GM23338 (cell line): ENCODE results near the gene IL31. TPM values are rescaled to one million over a fixed set of nuclear protein-coding genes. Genes with fewer than 3 reads are reported as not detected.

ENCODE experiments used
- ATAC-seq: fragments of 200-7000 bp; cut with Tn5 transposase; 3 replicates; pipeline ENCODE4 v1.9.1; 2020
- DNase-seq: peaks from one replicate; pipeline ENCODE4 v3.0.0-alpha.2; 2015; ENCODE audit warnings: low spot score
- H2AFZ ChIP-seq: fragments of 200-600 bp; sonication (generic); 2 replicates; pipeline ENCODE4 v1.8.0; 2016; ENCODE audit warnings: antibody characterized with exemption, mild to moderate bottlenecking, moderate library complexity
- H3F3A ChIP-seq: fragments of 200-600 bp; sonication (generic); replicated peaks from 2 replicates; pipeline ENCODE4 v1.8.0; 2017; ENCODE audit warnings: antibody characterized with exemption, mixed run types, low read depth
- H3K27ac ChIP-seq: fragments of 200-600 bp; sonication (generic); 2 replicates; pipeline ENCODE4 v1.6.1; 2016; ENCODE audit warnings: low read depth
- H3K27me3 ChIP-seq: fragments of 200-600 bp; sonication (generic); 2 replicates; pipeline ENCODE4 v1.8.0; 2016; ENCODE audit warnings: mild to moderate bottlenecking, mixed run types, moderate library complexity; ENCODE audit not compliant: insufficient read depth
- H3K36me3 ChIP-seq: fragments of 200-600 bp; sonication (generic); 2 replicates; pipeline ENCODE4 v1.8.0; 2016; ENCODE audit warnings: mild to moderate bottlenecking; ENCODE audit not compliant: insufficient read depth
- H3K4me1 ChIP-seq: fragments of 200-600 bp; sonication (generic); 2 replicates; pipeline ENCODE4 v1.8.0; 2016; ENCODE audit warnings: mild to moderate bottlenecking, moderate library complexity; ENCODE audit not compliant: insufficient read depth
- H3K4me2 ChIP-seq: fragments of 200-600 bp; sonication (generic); 2 replicates; pipeline ENCODE4 v1.7.1; 2017; ENCODE audit warnings: mixed run types
- H3K4me3 ChIP-seq: fragments of 200-600 bp; sonication (generic); 2 replicates; pipeline ENCODE4 v1.6.1; 2016; ENCODE audit warnings: mixed run types
- H3K79me2 ChIP-seq: fragments of 200-600 bp; sonication (generic); replicated peaks from 2 replicates; pipeline ENCODE4 v1.8.0; 2017; ENCODE audit warnings: mild to moderate bottlenecking; ENCODE audit not compliant: insufficient read depth
- H3K9me2 ChIP-seq: fragments of 200-600 bp; sonication (generic); 2 replicates; pipeline ENCODE4 v1.8.0; 2017; ENCODE audit not compliant: insufficient read depth
- H4K20me1 ChIP-seq: fragments of 200-600 bp; sonication (generic); replicated peaks from 2 replicates; pipeline ENCODE4 v1.8.0; 2017; ENCODE audit warnings: mild to moderate bottlenecking; ENCODE audit not compliant: insufficient read depth
- H3K27ac Mint-ChIP-seq: 2 replicates; pipeline ENCODE4 v1.8.0; 2020; ENCODE audit warnings: inconsistent platforms, mild to moderate bottlenecking, moderate library complexity, mixed read lengths
- H3K27me3 Mint-ChIP-seq: 3 replicates; pipeline ENCODE4 v1.8.0; 2022; ENCODE audit warnings: low read depth, mild to moderate bottlenecking, moderate library complexity, mixed read lengths, inconsistent platforms; ENCODE audit not compliant: insufficient read depth, poor library complexity
- H3K36me3 Mint-ChIP-seq: 3 replicates; pipeline ENCODE4 v1.8.0; 2021; ENCODE audit warnings: low read depth, mild to moderate bottlenecking, inconsistent platforms, moderate library complexity, mixed read lengths
- H3K4me1 Mint-ChIP-seq: 3 replicates; pipeline ENCODE4 v1.8.0; 2020; ENCODE audit warnings: mild to moderate bottlenecking, inconsistent platforms, mixed read lengths
- H3K4me3 Mint-ChIP-seq: 3 replicates; pipeline ENCODE4 v1.8.0; 2021; ENCODE audit warnings: moderate library complexity, mild to moderate bottlenecking, inconsistent platforms, mixed read lengths
- H3K9me3 Mint-ChIP-seq: 3 replicates; pipeline ENCODE4 v1.8.0; 2020; ENCODE audit warnings: moderate library complexity, mild to moderate bottlenecking, inconsistent platforms, mixed read lengths
- CREB1 ChIP-seq: fragments of 250-450 bp; sonication (Bioruptor Pico); IDR thresholded peaks from 2 replicates; pipeline ENCODE4 v1.5.0; 2020; ENCODE audit warnings: low read depth, mild to moderate bottlenecking, moderate library complexity
- EZH2 ChIP-seq: fragments of 200-600 bp; sonication (generic); IDR thresholded peaks from one replicate; pipeline ENCODE4 v1.8.0; 2017; ENCODE audit warnings: antibody characterized with exemption, mild to moderate bottlenecking, low read depth; ENCODE audit not compliant: unreplicated experiment
- EZH2phosphoT487 ChIP-seq: fragments of 200-600 bp; sonication (generic); IDR thresholded peaks from one replicate; pipeline ENCODE4 v1.8.1; 2018; ENCODE audit warnings: antibody characterized with exemption; ENCODE audit not compliant: unreplicated experiment
- JUNB ChIP-seq: IDR thresholded peaks from one replicate; pipeline ENCODE4 v1.6.1; 2016; ENCODE audit warnings: antibody characterized with exemption; ENCODE audit not compliant: unreplicated experiment
- NANOG ChIP-seq: IDR thresholded peaks from 2 replicates; pipeline ENCODE4 v1.6.1; 2016; ENCODE audit warnings: antibody characterized with exemption, borderline replicate concordance
- POLR2AphosphoS5 ChIP-seq: IDR thresholded peaks from 2 replicates; pipeline ENCODE4 v1.6.1; 2016; ENCODE audit warnings: antibody characterized with exemption, low read depth
- STAT1 ChIP-seq: IDR thresholded peaks from one replicate; pipeline ENCODE4 v1.6.1; 2016; ENCODE audit warnings: antibody characterized with exemption; ENCODE audit not compliant: unreplicated experiment
- ZNF114 ChIP-seq: fragments of 250-450 bp; sonication (Bioruptor Pico); IDR thresholded peaks from 2 replicates; pipeline ENCODE4 v1.5.0; 2020; ENCODE audit warnings: mild to moderate bottlenecking, moderate library complexity
- ZNF331 ChIP-seq: fragments of 250-450 bp; sonication (Bioruptor Pico); IDR thresholded peaks from 2 replicates; pipeline ENCODE4 v1.5.0; 2020; ENCODE audit warnings: low read depth, mild to moderate bottlenecking, moderate library complexity
- polyA plus RNA-seq: library from polyadenylated mRNA; unstranded; fragments of >200 nt; fragmentation: Nextera tagmentation; extraction: Ambion mirVana; gene quantifications from 2 replicates; pipeline ENCODE4 v1.2.1, GENCODE V29; 2016
- total RNA-seq: library from RNA; depleted of rRNA; stranded (reverse); fragments of >200 nt; shearing (Covaris generic); gene quantifications from 2 replicates; pipeline ENCODE4 v1.2.3, GENCODE V29; 2014
- TF ChIP-seq, protein P1 (sequence below): IDR thresholded peaks from 2 replicates; pipeline ENCODE4 v1.6.1; 2016; ENCODE audit warnings: antibody characterized with exemption
- TF ChIP-seq, protein P2 (sequence below): fragments of 250-450 bp; sonication (Bioruptor Pico); IDR thresholded peaks from 2 replicates; pipeline ENCODE4 v1.5.0; 2020; ENCODE audit warnings: mild to moderate bottlenecking, moderate library complexity
- TF ChIP-seq, protein P3 (sequence below): IDR thresholded peaks from one replicate; pipeline ENCODE4 v1.6.1; 2018; ENCODE audit warnings: antibody characterized with exemption; ENCODE audit not compliant: unreplicated experiment
- TF ChIP-seq, protein P4 (sequence below), 2 experiments: fragments of 200-600 bp in 1 of 2; sonication (generic) in 1 of 2; conservative IDR thresholded peaks; 2 replicates each; pipeline versions ENCODE4 v1.5.1 to v1.6.1; 2016 to 2017; ENCODE audit warnings: antibody characterized with exemption in 2 of 2, low read depth in 2 of 2, mild to moderate bottlenecking in 2 of 2, moderate library complexity in 1 of 2

Gene IL31
- total and polyA plus RNA-seq, 2 experiments from 2014 or later = not detected

DNA sequence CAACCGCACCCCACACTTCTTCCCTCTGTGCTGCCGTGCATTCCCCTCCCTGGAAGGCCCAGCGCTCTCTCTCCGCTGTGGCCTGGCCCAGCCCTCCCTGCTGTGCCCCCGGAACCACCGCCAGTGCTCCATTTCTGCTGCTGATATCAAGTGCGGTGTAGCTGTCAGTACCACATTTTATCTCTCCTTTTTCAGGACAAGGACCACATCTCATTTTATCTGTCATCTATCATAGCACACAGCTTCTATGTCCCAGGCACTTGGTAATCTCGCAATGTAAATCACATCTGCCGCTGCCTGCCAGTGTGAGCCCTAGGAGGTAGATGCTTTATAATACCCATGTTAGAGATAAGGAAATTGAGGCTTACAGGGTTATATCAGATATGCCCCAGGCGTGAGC, 18.3 kb downstream of the IL31 start:
- DNase-seq = no peak
- Histone ChIP-seq H3K4me1 (no peaks in the 10 kb centered on the region), H3K27ac (no peak overlapping the region), H3K4me2 (no peak overlapping the region), H3K9me2 (no peaks in the 10 kb centered on the region), H3K4me3 (no peak overlapping the region), H3F3A (no peaks in the 10 kb centered on the region), H4K20me1 (no peaks in the 10 kb centered on the region), H3K36me3 (no peaks in the 10 kb centered on the region), H3K27me3 (no peaks in the 10 kb centered on the region), H2AFZ (peak overlapping the region; percentile 32), H3K79me2 (no peaks in the 10 kb centered on the region)
- no peaks in the 10 kb centered on the region for H3K36me3 Mint-ChIP-seq
- H3K4me1 Mint-ChIP-seq = peaks cover 6% of the 10 kb centered on the region; the same call in 2 of the 3 replicates
- H3K4me3 Mint-ChIP-seq = no peak overlapping the region
- TF ChIP-seq, protein P1, sequence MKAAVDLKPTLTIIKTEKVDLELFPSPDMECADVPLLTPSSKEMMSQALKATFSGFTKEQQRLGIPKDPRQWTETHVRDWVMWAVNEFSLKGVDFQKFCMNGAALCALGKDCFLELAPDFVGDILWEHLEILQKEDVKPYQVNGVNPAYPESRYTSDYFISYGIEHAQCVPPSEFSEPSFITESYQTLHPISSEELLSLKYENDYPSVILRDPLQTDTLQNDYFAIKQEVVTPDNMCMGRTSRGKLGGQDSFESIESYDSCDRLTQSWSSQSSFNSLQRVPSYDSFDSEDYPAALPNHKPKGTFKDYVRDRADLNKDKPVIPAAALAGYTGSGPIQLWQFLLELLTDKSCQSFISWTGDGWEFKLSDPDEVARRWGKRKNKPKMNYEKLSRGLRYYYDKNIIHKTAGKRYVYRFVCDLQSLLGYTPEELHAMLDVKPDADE = no peak
- TF ChIP-seq, protein P2, sequence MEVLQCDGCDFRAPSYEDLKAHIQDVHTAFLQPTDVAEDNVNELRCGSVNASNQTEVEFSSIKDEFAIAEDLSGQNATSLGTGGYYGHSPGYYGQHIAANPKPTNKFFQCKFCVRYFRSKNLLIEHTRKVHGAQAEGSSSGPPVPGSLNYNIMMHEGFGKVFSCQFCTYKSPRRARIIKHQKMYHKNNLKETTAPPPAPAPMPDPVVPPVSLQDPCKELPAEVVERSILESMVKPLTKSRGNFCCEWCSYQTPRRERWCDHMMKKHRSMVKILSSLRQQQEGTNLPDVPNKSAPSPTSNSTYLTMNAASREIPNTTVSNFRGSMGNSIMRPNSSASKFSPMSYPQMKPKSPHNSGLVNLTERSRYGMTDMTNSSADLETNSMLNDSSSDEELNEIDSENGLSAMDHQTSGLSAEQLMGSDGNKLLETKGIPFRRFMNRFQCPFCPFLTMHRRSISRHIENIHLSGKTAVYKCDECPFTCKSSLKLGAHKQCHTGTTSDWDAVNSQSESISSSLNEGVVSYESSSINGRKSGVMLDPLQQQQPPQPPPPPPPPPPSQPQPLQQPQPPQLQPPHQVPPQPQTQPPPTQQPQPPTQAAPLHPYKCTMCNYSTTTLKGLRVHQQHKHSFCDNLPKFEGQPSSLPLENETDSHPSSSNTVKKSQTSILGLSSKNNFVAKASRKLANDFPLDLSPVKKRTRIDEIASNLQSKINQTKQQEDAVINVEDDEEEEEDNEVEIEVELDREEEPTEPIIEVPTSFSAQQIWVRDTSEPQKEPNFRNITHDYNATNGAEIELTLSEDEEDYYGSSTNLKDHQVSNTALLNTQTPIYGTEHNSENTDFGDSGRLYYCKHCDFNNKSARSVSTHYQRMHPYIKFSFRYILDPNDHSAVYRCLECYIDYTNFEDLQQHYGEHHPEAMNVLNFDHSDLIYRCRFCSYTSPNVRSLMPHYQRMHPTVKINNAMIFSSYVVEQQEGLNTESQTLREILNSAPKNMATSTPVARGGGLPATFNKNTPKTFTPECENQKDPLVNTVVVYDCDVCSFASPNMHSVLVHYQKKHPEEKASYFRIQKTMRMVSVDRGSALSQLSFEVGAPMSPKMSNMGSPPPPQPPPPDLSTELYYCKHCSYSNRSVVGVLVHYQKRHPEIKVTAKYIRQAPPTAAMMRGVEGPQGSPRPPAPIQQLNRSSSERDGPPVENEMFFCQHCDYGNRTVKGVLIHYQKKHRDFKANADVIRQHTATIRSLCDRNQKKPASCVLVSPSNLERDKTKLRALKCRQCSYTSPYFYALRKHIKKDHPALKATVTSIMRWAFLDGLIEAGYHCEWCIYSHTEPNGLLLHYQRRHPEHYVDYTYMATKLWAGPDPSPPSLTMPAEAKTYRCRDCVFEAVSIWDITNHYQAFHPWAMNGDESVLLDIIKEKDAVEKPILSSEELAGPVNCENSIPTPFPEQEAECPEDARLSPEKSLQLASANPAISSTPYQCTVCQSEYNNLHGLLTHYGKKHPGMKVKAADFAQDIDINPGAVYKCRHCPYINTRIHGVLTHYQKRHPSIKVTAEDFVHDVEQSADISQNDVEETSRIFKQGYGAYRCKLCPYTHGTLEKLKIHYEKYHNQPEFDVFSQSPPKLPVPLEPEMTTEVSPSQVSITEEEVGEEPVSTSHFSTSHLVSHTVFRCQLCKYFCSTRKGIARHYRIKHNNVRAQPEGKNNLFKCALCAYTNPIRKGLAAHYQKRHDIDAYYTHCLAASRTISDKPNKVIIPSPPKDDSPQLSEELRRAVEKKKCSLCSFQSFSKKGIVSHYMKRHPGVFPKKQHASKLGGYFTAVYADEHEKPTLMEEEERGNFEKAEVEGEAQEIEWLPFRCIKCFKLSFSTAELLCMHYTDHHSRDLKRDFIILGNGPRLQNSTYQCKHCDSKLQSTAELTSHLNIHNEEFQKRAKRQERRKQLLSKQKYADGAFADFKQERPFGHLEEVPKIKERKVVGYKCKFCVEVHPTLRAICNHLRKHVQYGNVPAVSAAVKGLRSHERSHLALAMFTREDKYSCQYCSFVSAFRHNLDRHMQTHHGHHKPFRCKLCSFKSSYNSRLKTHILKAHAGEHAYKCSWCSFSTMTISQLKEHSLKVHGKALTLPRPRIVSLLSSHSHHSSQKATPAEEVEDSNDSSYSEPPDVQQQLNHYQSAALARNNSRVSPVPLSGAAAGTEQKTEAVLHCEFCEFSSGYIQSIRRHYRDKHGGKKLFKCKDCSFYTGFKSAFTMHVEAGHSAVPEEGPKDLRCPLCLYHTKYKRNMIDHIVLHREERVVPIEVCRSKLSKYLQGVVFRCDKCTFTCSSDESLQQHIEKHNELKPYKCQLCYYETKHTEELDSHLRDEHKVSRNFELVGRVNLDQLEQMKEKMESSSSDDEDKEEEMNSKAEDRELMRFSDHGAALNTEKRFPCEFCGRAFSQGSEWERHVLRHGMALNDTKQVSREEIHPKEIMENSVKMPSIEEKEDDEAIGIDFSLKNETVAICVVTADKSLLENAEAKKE = no peak
- TF ChIP-seq EZH2phosphoT487 (no peak), POLR2AphosphoS5 (no peak), STAT1 (no peak), NANOG (no peak), JUNB (no peak), ZNF331 (CRISPR knock-in tag) (no peak), CREB1 (no peak), EZH2 (no peak), ZNF114 (no peak)
- TF ChIP-seq, protein P3, sequence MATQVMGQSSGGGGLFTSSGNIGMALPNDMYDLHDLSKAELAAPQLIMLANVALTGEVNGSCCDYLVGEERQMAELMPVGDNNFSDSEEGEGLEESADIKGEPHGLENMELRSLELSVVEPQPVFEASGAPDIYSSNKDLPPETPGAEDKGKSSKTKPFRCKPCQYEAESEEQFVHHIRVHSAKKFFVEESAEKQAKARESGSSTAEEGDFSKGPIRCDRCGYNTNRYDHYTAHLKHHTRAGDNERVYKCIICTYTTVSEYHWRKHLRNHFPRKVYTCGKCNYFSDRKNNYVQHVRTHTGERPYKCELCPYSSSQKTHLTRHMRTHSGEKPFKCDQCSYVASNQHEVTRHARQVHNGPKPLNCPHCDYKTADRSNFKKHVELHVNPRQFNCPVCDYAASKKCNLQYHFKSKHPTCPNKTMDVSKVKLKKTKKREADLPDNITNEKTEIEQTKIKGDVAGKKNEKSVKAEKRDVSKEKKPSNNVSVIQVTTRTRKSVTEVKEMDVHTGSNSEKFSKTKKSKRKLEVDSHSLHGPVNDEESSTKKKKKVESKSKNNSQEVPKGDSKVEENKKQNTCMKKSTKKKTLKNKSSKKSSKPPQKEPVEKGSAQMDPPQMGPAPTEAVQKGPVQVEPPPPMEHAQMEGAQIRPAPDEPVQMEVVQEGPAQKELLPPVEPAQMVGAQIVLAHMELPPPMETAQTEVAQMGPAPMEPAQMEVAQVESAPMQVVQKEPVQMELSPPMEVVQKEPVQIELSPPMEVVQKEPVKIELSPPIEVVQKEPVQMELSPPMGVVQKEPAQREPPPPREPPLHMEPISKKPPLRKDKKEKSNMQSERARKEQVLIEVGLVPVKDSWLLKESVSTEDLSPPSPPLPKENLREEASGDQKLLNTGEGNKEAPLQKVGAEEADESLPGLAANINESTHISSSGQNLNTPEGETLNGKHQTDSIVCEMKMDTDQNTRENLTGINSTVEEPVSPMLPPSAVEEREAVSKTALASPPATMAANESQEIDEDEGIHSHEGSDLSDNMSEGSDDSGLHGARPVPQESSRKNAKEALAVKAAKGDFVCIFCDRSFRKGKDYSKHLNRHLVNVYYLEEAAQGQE = no peak
- TF ChIP-seq, protein P4, sequence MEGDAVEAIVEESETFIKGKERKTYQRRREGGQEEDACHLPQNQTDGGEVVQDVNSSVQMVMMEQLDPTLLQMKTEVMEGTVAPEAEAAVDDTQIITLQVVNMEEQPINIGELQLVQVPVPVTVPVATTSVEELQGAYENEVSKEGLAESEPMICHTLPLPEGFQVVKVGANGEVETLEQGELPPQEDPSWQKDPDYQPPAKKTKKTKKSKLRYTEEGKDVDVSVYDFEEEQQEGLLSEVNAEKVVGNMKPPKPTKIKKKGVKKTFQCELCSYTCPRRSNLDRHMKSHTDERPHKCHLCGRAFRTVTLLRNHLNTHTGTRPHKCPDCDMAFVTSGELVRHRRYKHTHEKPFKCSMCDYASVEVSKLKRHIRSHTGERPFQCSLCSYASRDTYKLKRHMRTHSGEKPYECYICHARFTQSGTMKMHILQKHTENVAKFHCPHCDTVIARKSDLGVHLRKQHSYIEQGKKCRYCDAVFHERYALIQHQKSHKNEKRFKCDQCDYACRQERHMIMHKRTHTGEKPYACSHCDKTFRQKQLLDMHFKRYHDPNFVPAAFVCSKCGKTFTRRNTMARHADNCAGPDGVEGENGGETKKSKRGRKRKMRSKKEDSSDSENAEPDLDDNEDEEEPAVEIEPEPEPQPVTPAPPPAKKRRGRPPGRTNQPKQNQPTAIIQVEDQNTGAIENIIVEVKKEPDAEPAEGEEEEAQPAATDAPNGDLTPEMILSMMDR (conservative IDR thresholded peaks at IDR 0.05; ENCODE audit: low read depth in 2 of 2) = no peak
- ATAC-seq = peak; percentile 55
- no peaks in the 10 kb centered on the region; the same call in 2 of the 3 replicates for H3K9me3 Mint-ChIP-seq
- no peak overlapping the region; the same call in 1 of the 2 replicates for H3K27ac Mint-ChIP-seq
- H3K27me3 Mint-ChIP-seq = peaks cover 9% of the 10 kb centered on the region
